ENCODE data around the gene RSPRY1.

RSPRY1 gene

DNA sequence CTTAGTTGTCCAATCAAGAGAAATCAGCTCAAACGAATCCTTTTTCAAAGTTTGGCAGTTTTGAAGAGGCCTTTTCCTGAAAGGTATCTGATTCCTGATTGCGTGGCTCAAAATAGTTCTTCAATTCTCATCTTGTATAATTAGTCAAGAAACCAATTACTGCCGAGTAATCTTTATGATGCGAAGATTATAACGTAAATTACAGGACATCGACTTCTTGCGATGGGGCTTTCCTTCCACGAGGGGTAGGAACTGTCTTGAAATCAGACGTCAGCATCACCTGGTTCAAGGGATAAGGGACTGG is 58.3 kb downstream of the RSPRY1 start:
- TF ChIP-seq POLR2AphosphoS5 (IDR thresholded peaks at IDR 0.05; ENCODE audit: low read depth, low read length) (no peak), REST (IDR thresholded peaks at IDR 0.05; ENCODE audit: insufficient read depth in 1 of 2, low read depth in 2 of 2, low read length in 2 of 2) (no peak), SIN3A (IDR thresholded peaks at IDR 0.05; ENCODE audit: borderline replicate concordance, insufficient read depth, low read length) (no peak), FOXP2 (optimal IDR thresholded peaks at IDR 0.05; ENCODE audit: borderline replicate concordance, extremely low read depth, extremely low read length, insufficient read depth) (no peak), TAF1 (IDR thresholded peaks at IDR 0.05; ENCODE audit: borderline replicate concordance, insufficient read depth, low read length) (no peak)

- no peak for TF ChIP-seq REST (IDR thresholded peaks at IDR 0.05; ENCODE audit: insufficient read depth in 1 of 2, low read depth in 2 of 2, low read length in 2 of 2)
- peak; percentile 51 for TF ChIP-seq FOXP2 (optimal IDR thresholded peaks at IDR 0.05; ENCODE audit: borderline replicate concordance, extremely low read depth, extremely low read length, insufficient read depth)
- peak; percentile 62; the same call in 1 of the 2 replicates for TF ChIP-seq TAF1 (IDR thresholded peaks at IDR 0.05; ENCODE audit: borderline replicate concordance, insufficient read depth, low read length)
- TF ChIP-seq SIN3A (IDR thresholded peaks at IDR 0.05; ENCODE audit: borderline replicate concordance, insufficient read depth, low read length), result no peak
- peak; percentile 47 for TF ChIP-seq POLR2AphosphoS5 (IDR thresholded peaks at IDR 0.05; ENCODE audit: low read depth, low read length)
Measured at GRCh38 chr16:57244767-57245471, 58.8 kb downstream of the RSPRY1 start, which contains the start of gene ARL2BP. TSS of gene ARL2BP (plus strand) at chr16:57245259. CDS start at chr16:57245368, 109 bp downstream.

- TF ChIP-seq SIN3A (IDR thresholded peaks at IDR 0.05; ENCODE audit: borderline replicate concordance, insufficient read depth, low read length) (no peak), POLR2AphosphoS5 (IDR thresholded peaks at IDR 0.05; ENCODE audit: low read depth, low read length) (no peak)
Measured at GRCh38 chr16:57245472-57246113, 59.5 kb downstream of the RSPRY1 start.

- TF ChIP-seq TAF1 (IDR thresholded peaks at IDR 0.05; ENCODE audit: borderline replicate concordance, insufficient read depth, low read length), result no peak
- no peak for TF ChIP-seq SIN3A (IDR thresholded peaks at IDR 0.05; ENCODE audit: borderline replicate concordance, insufficient read depth, low read length)
- TF ChIP-seq REST (IDR thresholded peaks at IDR 0.05; ENCODE audit: insufficient read depth in 1 of 2, low read depth in 2 of 2, low read length in 2 of 2), result no peak
- TF ChIP-seq FOXP2 (optimal IDR thresholded peaks at IDR 0.05; ENCODE audit: borderline replicate concordance, extremely low read depth, extremely low read length, insufficient read depth), result no peak
- no peak for TF ChIP-seq POLR2AphosphoS5 (IDR thresholded peaks at IDR 0.05; ENCODE audit: low read depth, low read length)
Measured at GRCh38 chr16:57251352-57251751, 65.2 kb downstream of the RSPRY1 start.

DNA sequence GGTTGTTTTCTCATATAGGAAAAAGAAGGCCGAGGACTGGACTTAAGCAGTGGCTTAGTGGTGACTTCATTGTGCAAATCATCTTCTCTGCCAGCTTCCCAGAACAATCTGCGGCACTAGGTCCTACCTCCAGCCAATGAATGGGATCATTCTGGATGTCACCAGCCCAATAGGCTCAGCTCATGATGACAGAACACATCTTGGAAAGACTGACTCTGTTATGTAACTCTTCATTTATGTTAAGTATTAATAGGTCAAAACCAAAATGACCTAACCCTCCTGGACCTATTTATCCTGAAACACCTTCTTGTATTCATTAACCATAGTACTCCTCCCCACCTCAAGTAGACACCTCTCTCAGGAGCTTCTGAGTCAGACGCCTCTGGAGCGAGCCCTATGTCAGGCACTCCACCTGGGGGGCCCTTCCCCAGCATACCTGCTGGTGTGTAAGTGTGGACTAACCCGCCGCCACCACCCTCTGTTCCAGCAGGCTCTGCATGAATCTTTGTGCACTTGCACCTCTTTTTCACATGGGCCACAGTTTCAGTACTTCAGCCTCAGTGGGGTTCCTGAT is 66.1 kb downstream of the RSPRY1 start:
- no peak for TF ChIP-seq REST (IDR thresholded peaks at IDR 0.05; ENCODE audit: insufficient read depth in 1 of 2, low read depth in 2 of 2, low read length in 2 of 2)
- no peak for TF ChIP-seq SIN3A (IDR thresholded peaks at IDR 0.05; ENCODE audit: borderline replicate concordance, insufficient read depth, low read length)
